Measurements from ENCODE around the gene ARMC6.

Gene ARMC6

GRCh38 chr19:19071897-19072296 lies 38.5 kb downstream of the ARMC6 start:
- no peak for DNase-seq (ENCODE audit: low read depth)
- no peak for TF ChIP-seq CTCF (IDR thresholded peaks at IDR 0.05; ENCODE audit: low read depth, low read length, missing control alignments)
- H3K4me3 ChIP-seq (ENCODE audit: low read depth, low read length) = no peak overlapping the region

- TF ChIP-seq CTCF (IDR thresholded peaks at IDR 0.05; ENCODE audit: low read depth, low read length, missing control alignments) = no peak
- no peak overlapping the region for H3K4me3 ChIP-seq (ENCODE audit: low read depth, low read length)
- DNase-seq (ENCODE audit: low read depth) = no peak
Measured at GRCh38 chr19:19074196-19074882, 40.9 kb downstream of the ARMC6 start.

GRCh38 chr19:19075126-19075525 lies 41.7 kb downstream of the ARMC6 start:
- H3K4me3 ChIP-seq (ENCODE audit: low read depth, low read length) = no peak overlapping the region
- TF ChIP-seq CTCF (IDR thresholded peaks at IDR 0.05; ENCODE audit: low read depth, low read length, missing control alignments) = no peak
- no peak for DNase-seq (ENCODE audit: low read depth)

- TF ChIP-seq CTCF (IDR thresholded peaks at IDR 0.05; ENCODE audit: low read depth, low read length, missing control alignments) = no peak
- H3K4me3 ChIP-seq (ENCODE audit: low read depth, low read length) = no peak overlapping the region
- DNase-seq (ENCODE audit: low read depth) = no peak
Measured at GRCh38 chr19:19076476-19076875, 43.1 kb downstream of the ARMC6 start.

GRCh38 chr19:19077103-19077502 lies 43.7 kb downstream of the ARMC6 start:
- H3K4me3 ChIP-seq (ENCODE audit: low read depth, low read length) = no peak overlapping the region
- no peak for TF ChIP-seq CTCF (IDR thresholded peaks at IDR 0.05; ENCODE audit: low read depth, low read length, missing control alignments)
- DNase-seq (ENCODE audit: low read depth) = no peak

GRCh38 chr19:19078801-19079200 lies 45.4 kb downstream of the ARMC6 start:
- no peak for TF ChIP-seq CTCF (IDR thresholded peaks at IDR 0.05; ENCODE audit: low read depth, low read length, missing control alignments)
- H3K4me3 ChIP-seq (ENCODE audit: low read depth, low read length) = no peak overlapping the region
- DNase-seq (ENCODE audit: low read depth) = no peak

GRCh38 chr19:19079571-19079970 lies 46.2 kb downstream of the ARMC6 start:
- no peak overlapping the region for H3K4me3 ChIP-seq (ENCODE audit: low read depth, low read length)
- TF ChIP-seq CTCF (IDR thresholded peaks at IDR 0.05; ENCODE audit: low read depth, low read length, missing control alignments) = no peak

More at GRCh38 chr19:19079571-19079970, 46.2 kb downstream of the ARMC6 start:
- DNase-seq (ENCODE audit: low read depth) = no peak

All from GM12864 (cell line).